H9 (cell line): Measurements from ENCODE around the gene PRAMEF10. TPM values are rescaled to one million over a fixed set of nuclear protein-coding genes. Genes with fewer than 3 reads are reported as not detected.

ENCODE experiments used
- total RNA-seq: library from RNA; stranded (reverse); gene quantifications from 2 replicates; pipeline ENCODE4 v1.2.1, GENCODE V29; 2021

The PRAMEF10 gene
- total RNA-seq, 1 experiment from 2014 or later = not detected

Other genes starting within 250 kb of the PRAMEF10 start
- 0.22 and 0.35 TPM in 2 replicates for gene AADACL3, start 182.2 kb downstream of the PRAMEF10 start, total RNA-seq
- not detected in 2 replicates for gene CFAP107, start 152.1 kb downstream of the PRAMEF10 start, total RNA-seq
- not detected in 2 replicates for gene PRAMEF12, start 124.5 kb downstream of the PRAMEF10 start, total RNA-seq
- not detected in 2 replicates for gene PRAMEF1, start 106.9 kb downstream of the PRAMEF10 start, total RNA-seq
- not detected in 2 replicates for gene PRAMEF11, start 66.9 kb downstream of the PRAMEF10 start, total RNA-seq
- not detected in 2 replicates for gene HNRNPCL1, start 49.5 kb downstream of the PRAMEF10 start, total RNA-seq
- not detected in 2 replicates for gene PRAMEF2, start 41.2 kb downstream of the PRAMEF10 start, total RNA-seq
- not detected in 2 replicates for gene PRAMEF4, start 12.1 kb downstream of the PRAMEF10 start, total RNA-seq
- gene PRAMEF7, start 18.3 kb upstream of the PRAMEF10 start, total RNA-seq = not detected in 2 replicates
- not detected in 2 replicates for gene PRAMEF6, start 49.3 kb upstream of the PRAMEF10 start, total RNA-seq
- gene PRAMEF27, start 158.3 kb upstream of the PRAMEF10 start, total RNA-seq = not detected in 2 replicates
- not detected in 2 replicates for gene HNRNPCL3, start 162.5 kb upstream of the PRAMEF10 start, total RNA-seq
- gene PRAMEF25, start 172.5 kb upstream of the PRAMEF10 start, total RNA-seq = not detected in 2 replicates
- gene HNRNPCL2, start 218.6 kb upstream of the PRAMEF10 start, total RNA-seq = not detected in 2 replicates